GM12878 (cell line): ENCODE measurements around the gene AGBL5. TPM values are rescaled to one million over a fixed set of nuclear protein-coding genes. Genes with fewer than 3 reads are reported as not detected.

ENCODE experiments used
- ATAC-seq: fragments of 200-7000 bp; cut with Tn5 transposase; 3 replicates; pipeline ENCODE4 v1.9.1; 2020; ENCODE audit warnings: mild to moderate bottlenecking, moderate library complexity
- BruUV-seq: library from RNA; stranded (reverse); fragments of 400-500 nt; replicated peaks from 2 replicates; lab custom pipeline; 2021; lab: Mats Ljungman, UMichigan
- CTCF ChIA-PET: fragments of 300-600 bp; sonication (Branson Sonifier 250); formaldehyde crosslinking; extraction: SDS; loops from one replicate; lab custom pipeline; 2021; ENCODE audit warnings: inconsistent platforms; lab: Yijun Ruan, JAX
- POLR2A ChIA-PET: fragments of 350-600 bp; formaldehyde crosslinking; extraction: SDS; loops from one replicate; lab custom pipeline; 2021; ENCODE audit warnings: inconsistent platforms; lab: Charles Lee
- RAD21 ChIA-PET: fragments of 300-600 bp; sonication (Branson Sonifier 250); formaldehyde crosslinking; loops from one replicate; lab custom pipeline; 2023; ENCODE audit warnings: antibody characterized with exemption; ENCODE audit not compliant: unreplicated experiment; lab: Charles Lee
- SMC1A ChIA-PET: fragments of 300-600 bp; sonication (Branson Sonifier 250); formaldehyde crosslinking; loops from one replicate; lab custom pipeline; 2023; ENCODE audit not compliant: unreplicated experiment, uncharacterized antibody; lab: Charles Lee
- DNase-seq: peaks from one replicate; pipeline ENCODE4 v3.0.0-alpha.2; 2011; ENCODE audit warnings: low read depth, low spot score
- FAIRE-seq: peaks from 3 replicates; lab custom pipeline; 2011; peaks lifted over from hg19 to GRCh38; lab: Jason Lieb, UNC
- H2AFZ ChIP-seq: 2 replicates; pipeline ENCODE4 v1.6.0; 2011; ENCODE audit warnings: low read depth, low read length, control low read depth; ENCODE audit not compliant: control insufficient read depth
- H3K27ac ChIP-seq: 2 replicates; pipeline ENCODE4 v1.5.1; 2011; ENCODE audit warnings: control low read depth; ENCODE audit not compliant: control insufficient read depth, insufficient read depth
- H3K27me3 ChIP-seq, 2 experiments: replicated peaks in 1 of 2; 2 replicates each; pipeline versions ENCODE4 v1.6.0 to v1.6.1; 2011; ENCODE audit warnings: low read length in 1 of 2; ENCODE audit not compliant: control insufficient read depth in 2 of 2, insufficient read depth in 2 of 2
- H3K36me3 ChIP-seq, 2 experiments: 2 replicates each; pipeline ENCODE4 v1.5.1; 2011; ENCODE audit warnings: low read length in 1 of 2; ENCODE audit not compliant: control insufficient read depth in 2 of 2, insufficient read depth in 2 of 2
- H3K4me1 ChIP-seq: 2 replicates; pipeline ENCODE4 v1.6.1; 2011; ENCODE audit warnings: mild to moderate bottlenecking, low read length, moderate library complexity, mixed read lengths; ENCODE audit not compliant: control insufficient read depth, insufficient read depth
- H3K4me2 ChIP-seq: 2 replicates; pipeline ENCODE4 v1.6.0; 2011; ENCODE audit warnings: control low read depth; ENCODE audit not compliant: control insufficient read depth, insufficient read depth
- H3K4me3 ChIP-seq: fragments of 200-600 bp; sonication (generic); 2 replicates; pipeline ENCODE4 v1.5.1; 2016
- H3K79me2 ChIP-seq: 2 replicates; pipeline ENCODE4 v1.6.0; 2011; ENCODE audit warnings: low read length; ENCODE audit not compliant: control insufficient read depth, insufficient read depth
- H3K9ac ChIP-seq: 2 replicates; pipeline ENCODE4 v1.8.0; 2011; ENCODE audit warnings: low read length, control low read depth, mixed read lengths; ENCODE audit not compliant: control insufficient read depth, insufficient read depth
- H3K9me3 ChIP-seq: replicated peaks from 3 replicates; pipeline ENCODE4 v1.5.1; 2011; ENCODE audit warnings: mild to moderate bottlenecking, low read length; ENCODE audit not compliant: control insufficient read depth, insufficient read depth
- H4K20me1 ChIP-seq: 2 replicates; pipeline ENCODE4 v1.6.0; 2011; ENCODE audit not compliant: control insufficient read depth, insufficient read depth
- ATF3 ChIP-seq: IDR thresholded peaks from 2 replicates; pipeline ENCODE4 v1.6.1; 2011; ENCODE audit warnings: low read depth, mild to moderate bottlenecking, low read length, moderate library complexity, borderline replicate concordance; ENCODE audit errors: extremely low read depth
- ATF7 ChIP-seq: fragments of 450-650 bp; IDR thresholded peaks from 2 replicates; pipeline ENCODE4 v1.6.1; 2016; ENCODE audit warnings: low read depth, mild to moderate bottlenecking
- BHLHE40 ChIP-seq, 2 experiments: fragments of 450-650 bp in 1 of 2; IDR thresholded peaks; 2 replicates each; pipeline ENCODE4 v1.6.1; 2011 to 2017; ENCODE audit warnings: low read depth in 2 of 2, borderline replicate concordance in 1 of 2, improper control_type of control experiment in 1 of 2, low read length in 1 of 2, mild to moderate bottlenecking in 1 of 2
- MLLT1 ChIP-seq: fragments of 450-650 bp; IDR thresholded peaks from 2 replicates; pipeline ENCODE4 v1.6.1; 2016; ENCODE audit warnings: mild to moderate bottlenecking
- PRDM15 ChIP-seq: fragments of 450-650 bp; formaldehyde crosslinking; IDR thresholded peaks from 2 replicates; pipeline ENCODE4 v1.4.0; 2020; ENCODE audit warnings: mild to moderate bottlenecking, moderate library complexity
- ZNF274 ChIP-seq: IDR thresholded peaks from one replicate; pipeline ENCODE4 v1.8.0; 2011; ENCODE audit not compliant: insufficient read length, insufficient read depth
- WGBS: methylation state at CpG from one replicate; pipeline ENCODE4 v1.1.6; 2016; ENCODE audit warnings: low lambda C conversion rate; ENCODE audit not compliant: insufficient replicate concordance, insufficient coverage; ENCODE audit errors: missing lambda C conversion rate; 5-methylcytosine and 5-hydroxymethylcytosine counted together
- in situ Hi-C: fragments of 300-500 bp; cut with MboI; formaldehyde crosslinking; loops from 9 replicates; pipeline ENCODE4 v1.14.3; 2018; ENCODE audit warnings: mixed read lengths
- intact Hi-C: fragments of 100-400 bp; cut with micrococcal nuclease; formaldehyde crosslinking; loops from one replicate; pipeline ENCODE4 v1.14.2; 2022; ENCODE audit not compliant: unreplicated experiment
- polyA plus RNA-seq, 11 experiments: library from polyadenylated mRNA; depleted of rRNA in 4 of 11; unstranded in 6 of 11; stranded (reverse) in 5 of 11; fragments of >200 nt; fragmentation: Nextera tagmentation in 4 of 11; fragmentation: Illumina TruSeq in 1 of 11; extraction: Ambion mirVana in 4 of 11; extraction: Trizol in 1 of 11; gene quantifications; 1 replicate in 1 of 11; 2 replicates in 10 of 11; pipeline versions ENCODE4 v1.2.1 to v1.2.3, GENCODE V29; 2011 to 2016; ENCODE audit warnings: inconsistent platforms in 2 of 11, missing spikeins in 2 of 11, low read depth in 1 of 11
- total RNA-seq, 4 experiments: library from RNA; depleted of rRNA in 3 of 4; stranded (reverse); fragments of >200 nt in 3 of 4; fragmentation: Illumina TruSeq in 1 of 4; extraction: Trizol in 1 of 4; gene quantifications; 2 replicates each; pipeline versions ENCODE4 v1.2.1 to v1.2.3, GENCODE V29; 2013 to 2021

The AGBL5 gene
- total and polyA plus RNA-seq, 10 of the 15 experiments (the other 5 are each of a cell fraction or from before 2014, with no cell fraction given) = 1.9 to 28.5 (median 19.5) TPM

GRCh38 chr2:27099334-27099955, 48.0 kb downstream of the AGBL5 start:
- ChIA-PET SMC1A (interaction anchor here (1.0 to 4.7 kb wide), 6 partner anchors 12 to 203 kb away, joined by 3 to 19 read pairs (median 4); no protein-coding TSS in a partner anchor), CTCF (interaction anchor here (0.7 to 9.3 kb wide), 14 partner anchors 22 to 583 kb away, joined by 3 to 132 read pairs (median 4); partner anchors contain the start of genes PREB and TRIM54), POLR2A (no interaction called here), RAD21 (interaction anchor here (0.7 to 4.4 kb wide), 7 partner anchors 12 to 204 kb away, joined by 3 to 39 read pairs (median 7); partner anchors contain the start of gene KHK)
- ATAC-seq (no peak), DNase-seq (no peak), FAIRE-seq (no peak)
- no peaks in the 10 kb centered on the region for H4K20me1 ChIP-seq
- in situ Hi-C loops (loop anchor here (5.0 kb wide), 1 partner anchor 183 kb away; the partner anchor contains the start of gene TRIM54), intact Hi-C loops (no loop called here)
- no peaks in the 10 kb centered on the region for H3K27me3 ChIP-seq
- H3K4me3 ChIP-seq = no peak overlapping the region
- BruUV-seq = no TSS peak
- no peaks in the 10 kb centered on the region; the same call in 1 of the 2 replicates for H3K4me1 ChIP-seq
- H3K4me2 ChIP-seq = no peak overlapping the region
- no peaks in the 10 kb centered on the region for H3K9me3 ChIP-seq
- no peaks in the 10 kb centered on the region for H3K79me2 ChIP-seq
- 84% methylated on average over 16 of the region's 19 CpGs for WGBS
- no peak overlapping the region for H2AFZ ChIP-seq
- no peak for TF ChIP-seq ATF3
- no peak for TF ChIP-seq ATF7
- H3K36me3 ChIP-seq = no peaks in the 10 kb centered on the region; a peak in 1 of 4 replicates
- H3K27ac ChIP-seq = no peak overlapping the region
- no peak overlapping the region for H3K9ac ChIP-seq

GRCh38 chr2:27100036-27100435, 48.6 kb downstream of the AGBL5 start:
- Histone ChIP-seq H3K4me1 (no peaks in the 10 kb centered on the region; the same call in 1 of the 2 replicates), H3K4me2 (no peak overlapping the region), H3K27ac (no peak overlapping the region), H3K27me3 (no peaks in the 10 kb centered on the region), H4K20me1 (no peaks in the 10 kb centered on the region), H3K79me2 (no peaks in the 10 kb centered on the region), H3K4me3 (no peak overlapping the region), H3K9me3 (no peaks in the 10 kb centered on the region), H3K36me3 (no peaks in the 10 kb centered on the region; a peak in 1 of 4 replicates), H3K9ac (no peak overlapping the region), H2AFZ (no peak overlapping the region)
- no peak for ATAC-seq
- RAD21 ChIA-PET = interaction anchor here (0.7 to 4.4 kb wide), 6 partner anchors 12 to 203 kb away, joined by 3 to 39 read pairs (median 8); partner anchors contain the start of gene KHK
- DNase-seq = no peak
- in situ Hi-C loops (no loop called here), intact Hi-C loops (no loop called here)
- CTCF ChIA-PET = interaction anchor here (0.7 to 9.3 kb wide), 11 partner anchors 22 to 584 kb away, joined by 3 to 132 read pairs (median 4); partner anchors contain the start of genes PREB and TRIM54
- 56% methylated on average over 10 of the region's 10 CpGs for WGBS
- BruUV-seq = no TSS peak
- SMC1A ChIA-PET = interaction anchor here (1.1 to 4.7 kb wide), 5 partner anchors 12 to 198 kb away, joined by 3 to 19 read pairs (median 4); no protein-coding TSS in a partner anchor
- POLR2A ChIA-PET = no interaction called here
- no peak for TF ChIP-seq ZNF274
- TF ChIP-seq PRDM15 (CRISPR knock-in tag) = no peak
- TF ChIP-seq BHLHE40 (IDR thresholded peaks at IDR 0.05; ENCODE audit: borderline replicate concordance in 1 of 2, low read depth in 2 of 2, low read length in 1 of 2) = no peak
- TF ChIP-seq MLLT1 = no peak
- FAIRE-seq = no peak
